ENCODE data around the gene SLCO2A1. TPM values are rescaled to one million over a fixed set of nuclear protein-coding genes. Genes with fewer than 3 reads are reported as not detected.

The SLCO2A1 gene
- total RNA-seq, 4 donors from 2014 or later, result 5.4 to 24.9 (median 9.2) TPM

GRCh38 chr3:133884054-133884886 is 145.5 kb downstream of the SLCO2A1 start:
- 80 to 81% methylated on average over 6 of the region's 6 CpGs for WGBS, 2 donors
- no peak overlapping the region for H3K4me3 ChIP-seq (ENCODE audit: low read depth, poor library complexity, severe bottlenecking)
- peak in 1 of 2 donors; percentile 43 for DNase-seq (ENCODE audit: low spot score in 2 of 2)
- TF ChIP-seq CTCF (IDR thresholded peaks at IDR 0.05) (no peak), POLR2A (IDR thresholded peaks at IDR 0.05) (no peak)
- intact Hi-C loops (cut with DNase I; ENCODE audit: low total_unique reads), result no loop called here

- peak in 1 of 2 donors; percentile 29 for DNase-seq (ENCODE audit: low spot score in 2 of 2)
- TF ChIP-seq POLR2A (IDR thresholded peaks at IDR 0.05) (no peak), CTCF (IDR thresholded peaks at IDR 0.05) (no peak)
- no peak overlapping the region for H3K4me3 ChIP-seq (ENCODE audit: low read depth, poor library complexity, severe bottlenecking)
- intact Hi-C loops (cut with DNase I; ENCODE audit: low total_unique reads), result no loop called here
Measured at GRCh38 chr3:133883641-133884040, 146.1 kb downstream of the SLCO2A1 start.

GRCh38 chr3:133882986-133883586 is 146.6 kb downstream of the SLCO2A1 start:
- WGBS, 2 donors, result 83 to 86% methylated on average over 3 of the region's 3 CpGs

GRCh38 chr3:133881939-133882825 is 147.5 kb downstream of the SLCO2A1 start:
- TF ChIP-seq CTCF (IDR thresholded peaks at IDR 0.05), result no peak
- no peak for TF ChIP-seq POLR2A (IDR thresholded peaks at IDR 0.05)
- 89 to 91% methylated on average over 5 of the region's 5 CpGs for WGBS, 2 donors

More at GRCh38 chr3:133882986-133883586, 146.6 kb downstream of the SLCO2A1 start:
- peak in 1 of 2 donors; percentile 63 for DNase-seq (ENCODE audit: low spot score in 2 of 2)
- TF ChIP-seq POLR2A (IDR thresholded peaks at IDR 0.05) (no peak), CTCF (IDR thresholded peaks at IDR 0.05) (no peak)
- no peak overlapping the region for H3K4me3 ChIP-seq (ENCODE audit: low read depth, poor library complexity, severe bottlenecking)
- intact Hi-C loops (cut with DNase I; ENCODE audit: low total_unique reads), result no loop called here

GRCh38 chr3:133881492-133881891 is 148.2 kb downstream of the SLCO2A1 start:
- no peak overlapping the region for H3K4me3 ChIP-seq (ENCODE audit: low read depth, poor library complexity, severe bottlenecking)
- 71 to 81% methylated on average over 1 of the region's 1 CpG for WGBS, 2 donors
- intact Hi-C loops (cut with DNase I; ENCODE audit: low total_unique reads), result no loop called here
- TF ChIP-seq POLR2A (IDR thresholded peaks at IDR 0.05), result no peak
- no peak for TF ChIP-seq CTCF (IDR thresholded peaks at IDR 0.05)
- peak in 1 of 2 donors; percentile 15 for DNase-seq (ENCODE audit: low spot score in 2 of 2)

More at GRCh38 chr3:133881939-133882825, 147.5 kb downstream of the SLCO2A1 start:
- intact Hi-C loops (cut with DNase I; ENCODE audit: low total_unique reads), result no loop called here
- DNase-seq (ENCODE audit: low spot score in 2 of 2), result peak in 1 of 2 donors; percentile 69
- no peak overlapping the region for H3K4me3 ChIP-seq (ENCODE audit: low read depth, poor library complexity, severe bottlenecking)

All from lower leg skin (tissue), 4 donors.